Stimulated activated naive CD4-positive, alpha-beta T cell treated with Interleukin-2 at 50 U/mL for 16 hours (primary cell): ENCODE results near the gene AAMP.
"Not testable (repeated sequence)": the region's sequence is repeated elsewhere in the genome, so short reads cannot be mapped to it uniquely, and the experiment has no call there.

Source experiments
- DNase-seq: peaks from one replicate; lab custom pipeline; 2025; lab: John Stamatoyannopoulos, UW

AAMP gene

GRCh38 chr2:218269900-218270720, at the start of gene AAMP, which contains the start of gene PNKD:
Gene AAMP, minus strand, starts transcription at chr2:218270137. Its CDS starts 51 bp downstream, at chr2:218270086.
Gene PNKD, plus strand, starts transcription at chr2:218270519. Its CDS starts 17 bp downstream, at chr2:218270536.
- DNase-seq: peak; percentile 100

GRCh38 chr2:218318241-218318640, 48.3 kb upstream of the AAMP start:
- DNase-seq: no peak

- no peak for DNase-seq
These were observed 47.9 kb upstream of the AAMP start for GRCh38 chr2:218317835-218318234.

GRCh38 chr2:218317303-218317630, 47.3 kb upstream of the AAMP start:
- DNase-seq: no peak

- DNase-seq: no peak
These were observed 45.5 kb upstream of the AAMP start for GRCh38 chr2:218315397-218315796.

- DNase-seq: not testable (repeated sequence)
These were observed 44.8 kb upstream of the AAMP start for GRCh38 chr2:218314764-218315163.

- DNase-seq: no peak
These were observed 43.4 kb upstream of the AAMP start for GRCh38 chr2:218313356-218313755.

- DNase-seq: no peak
These were observed 42.4 kb upstream of the AAMP start for GRCh38 chr2:218312267-218312756.

- DNase-seq: not testable (repeated sequence)
These were observed 41.8 kb upstream of the AAMP start for GRCh38 chr2:218311541-218312266.

- DNase-seq: no peak
These were observed 41.1 kb upstream of the AAMP start for GRCh38 chr2:218310853-218311540.

GRCh38 chr2:218307415-218308090, 37.6 kb upstream of the AAMP start:
- DNase-seq: no peak

GRCh38 chr2:218306184-218306920, 36.4 kb upstream of the AAMP start:
- DNase-seq: no peak

GRCh38 chr2:218305383-218305782, 35.4 kb upstream of the AAMP start:
- DNase-seq: no peak

- DNase-seq: peak; percentile 80
These were observed 31.4 kb upstream of the AAMP start for GRCh38 chr2:218301176-218301819.

GRCh38 chr2:218300141-218300540, 30.2 kb upstream of the AAMP start:
- DNase-seq: no peak

- DNase-seq: no peak
These were observed 28.5 kb upstream of the AAMP start for GRCh38 chr2:218298314-218298875.

- DNase-seq: no peak
These were observed 26.9 kb upstream of the AAMP start for GRCh38 chr2:218296847-218297246.

- DNase-seq: no peak
These were observed 26.3 kb upstream of the AAMP start for GRCh38 chr2:218296200-218296599.

- DNase-seq: no peak
These were observed 25.1 kb upstream of the AAMP start for GRCh38 chr2:218295029-218295428.

- DNase-seq: no peak
These were observed 24.6 kb upstream of the AAMP start for GRCh38 chr2:218294430-218295022.
